ENCODE results near the gene KLHL14. TPM values are rescaled to one million over a fixed set of nuclear protein-coding genes. Genes with fewer than 3 reads are reported as not detected.
A peak's percentile ranks its signal among the peaks of the same experiment; 100 is the strongest.

Gene KLHL14
- total RNA-seq, 1 experiment from 2014 or later: 0.07 TPM

GRCh38 chr18:32717126-32717525 is 55.7 kb downstream of the KLHL14 start:
- H3K4me3 Mint-ChIP-seq (ENCODE audit: low read depth, unreplicated experiment): no peak overlapping the region
- DNase-seq: no peak
- H3K4me1 Mint-ChIP-seq (ENCODE audit: low read depth, unreplicated experiment): no peaks in the 10 kb centered on the region
- H3K36me3 Mint-ChIP-seq (ENCODE audit: insufficient read depth, unreplicated experiment): no peaks in the 10 kb centered on the region
- intact Hi-C loops (cut with micrococcal nuclease; ENCODE audit: unreplicated experiment): loop anchor here (10.0 kb wide), 1 partner anchor 778 kb away; no protein-coding TSS in a partner anchor
- no TSS peak for BruUV-seq (replicated peaks)
- H3K27ac Mint-ChIP-seq (ENCODE audit: unreplicated experiment): no peak overlapping the region
- H3K27me3 Mint-ChIP-seq (ENCODE audit: unreplicated experiment): no peaks in the 10 kb centered on the region
- TF ChIP-seq CTCF (IDR thresholded peaks at IDR 0.05; ENCODE audit: unreplicated experiment): no peak
- CTCF ChIA-PET: no interaction called here
- H3K9me3 Mint-ChIP-seq (ENCODE audit: low read depth, unreplicated experiment): peaks cover 2% of the 10 kb centered on the region

DNA sequence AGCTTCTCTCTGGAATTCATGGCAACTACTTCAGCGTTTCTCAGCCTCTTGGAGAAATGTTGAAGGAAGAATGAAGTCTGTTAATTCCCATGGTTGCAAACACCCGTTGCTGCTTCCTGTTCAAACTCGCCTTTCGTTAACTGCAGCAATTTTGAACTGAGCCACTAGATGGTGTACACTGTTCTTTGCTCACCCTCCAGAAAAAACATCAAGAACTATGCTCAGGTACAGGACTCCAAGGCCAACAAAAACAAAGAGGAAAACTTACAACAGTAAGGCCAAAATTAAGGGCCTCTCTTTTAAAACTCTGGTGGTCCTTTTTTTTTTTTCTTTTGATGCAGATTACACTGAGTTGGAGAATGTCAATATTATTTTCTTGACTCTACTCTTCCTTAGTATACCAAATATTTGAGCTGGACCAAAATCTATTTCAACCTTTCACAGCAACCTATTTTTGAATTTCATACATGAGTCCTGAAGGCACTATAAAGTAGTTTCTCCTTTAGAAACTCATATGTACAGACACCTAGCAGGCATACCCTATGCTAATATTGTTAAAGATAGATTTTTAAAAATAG is 58.2 kb downstream of the KLHL14 start:
- BruUV-seq (replicated peaks): no TSS peak
- peak; percentile 61 for DNase-seq
- intact Hi-C loops (cut with micrococcal nuclease; ENCODE audit: unreplicated experiment): loop anchor here (1.0 to 10.0 kb wide), 3 partner anchors 205 to 780 kb away; no protein-coding TSS in a partner anchor
- H3K4me1 Mint-ChIP-seq (ENCODE audit: low read depth, unreplicated experiment): no peaks in the 10 kb centered on the region
- H3K27me3 Mint-ChIP-seq (ENCODE audit: unreplicated experiment): no peaks in the 10 kb centered on the region
- peak; percentile 42 for TF ChIP-seq CTCF (IDR thresholded peaks at IDR 0.05; ENCODE audit: unreplicated experiment)
- H3K4me3 Mint-ChIP-seq (ENCODE audit: low read depth, unreplicated experiment): no peak overlapping the region
- CTCF ChIA-PET: interaction anchor here (0.6 to 1.3 kb wide), 7 partner anchors 15 to 622 kb away, joined by 3 to 4 read pairs (median 3); no protein-coding TSS in a partner anchor
- no peaks in the 10 kb centered on the region for H3K36me3 Mint-ChIP-seq (ENCODE audit: insufficient read depth, unreplicated experiment)
- no peak overlapping the region for H3K27ac Mint-ChIP-seq (ENCODE audit: unreplicated experiment)
- H3K9me3 Mint-ChIP-seq (ENCODE audit: low read depth, unreplicated experiment): no peaks in the 10 kb centered on the region

DNA sequence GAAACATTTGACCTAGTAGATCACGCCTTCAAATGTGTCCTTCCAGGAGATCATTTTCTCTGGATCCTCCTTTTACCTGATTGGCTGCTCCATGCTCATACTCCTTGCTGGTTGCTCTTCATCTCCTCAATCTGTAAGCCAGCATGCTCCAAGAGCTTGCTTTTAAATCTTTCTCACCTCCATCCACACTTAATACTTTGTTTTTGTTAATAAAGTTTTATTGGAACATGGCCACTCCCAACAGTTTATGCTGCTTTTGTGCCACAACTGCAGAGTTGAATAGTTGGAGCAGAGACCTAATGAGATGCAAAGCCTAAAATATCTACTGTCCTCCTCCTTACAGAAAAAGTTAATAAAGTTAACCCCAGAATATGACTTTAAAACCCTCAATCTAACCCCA is 60.0 kb downstream of the KLHL14 start:
- intact Hi-C loops (cut with micrococcal nuclease; ENCODE audit: unreplicated experiment): loop anchor here (5.0 to 10.0 kb wide), 2 partner anchors 489 to 782 kb away; no protein-coding TSS in a partner anchor
- no peak overlapping the region for H3K27ac Mint-ChIP-seq (ENCODE audit: unreplicated experiment)
- H3K36me3 Mint-ChIP-seq (ENCODE audit: insufficient read depth, unreplicated experiment): no peaks in the 10 kb centered on the region
- CTCF ChIA-PET: no interaction called here
- no peaks in the 10 kb centered on the region for H3K4me1 Mint-ChIP-seq (ENCODE audit: low read depth, unreplicated experiment)
- H3K4me3 Mint-ChIP-seq (ENCODE audit: low read depth, unreplicated experiment): no peak overlapping the region
- H3K9me3 Mint-ChIP-seq (ENCODE audit: low read depth, unreplicated experiment): no peaks in the 10 kb centered on the region
- DNase-seq: no peak
- no peak for TF ChIP-seq CTCF (IDR thresholded peaks at IDR 0.05; ENCODE audit: unreplicated experiment)
- BruUV-seq (replicated peaks): no TSS peak
- no peaks in the 10 kb centered on the region for H3K27me3 Mint-ChIP-seq (ENCODE audit: unreplicated experiment)

- no peaks in the 10 kb centered on the region for H3K36me3 Mint-ChIP-seq (ENCODE audit: insufficient read depth, unreplicated experiment)
- DNase-seq: no peak
- H3K9me3 Mint-ChIP-seq (ENCODE audit: low read depth, unreplicated experiment): no peaks in the 10 kb centered on the region
- TF ChIP-seq CTCF (IDR thresholded peaks at IDR 0.05; ENCODE audit: unreplicated experiment): no peak
- BruUV-seq (replicated peaks): no TSS peak
- no peak overlapping the region for H3K4me3 Mint-ChIP-seq (ENCODE audit: low read depth, unreplicated experiment)
- CTCF ChIA-PET: interaction anchor here (0.6 kb wide), 1 partner anchor 223 kb away, joined by 4 read pairs; no protein-coding TSS in a partner anchor
- H3K27ac Mint-ChIP-seq (ENCODE audit: unreplicated experiment): no peak overlapping the region
- peaks cover 7% of the 10 kb centered on the region for H3K4me1 Mint-ChIP-seq (ENCODE audit: low read depth, unreplicated experiment)
- H3K27me3 Mint-ChIP-seq (ENCODE audit: unreplicated experiment): no peaks in the 10 kb centered on the region
- intact Hi-C loops (cut with micrococcal nuclease; ENCODE audit: unreplicated experiment): loop anchor here (5.0 to 10.0 kb wide), 2 partner anchors 490 to 783 kb away; no protein-coding TSS in a partner anchor
Measured at GRCh38 chr18:32711862-32712261, 61.0 kb downstream of the KLHL14 start.
